Uterus (tissue), 2 donors: ENCODE data around the gene NOL4L.

ENCODE experiments used
- POLR2A ChIP-seq, 2 donors: fragments of 450-650 bp; IDR thresholded peaks; one replicate each; pipeline ENCODE4 v1.6.1; 2016; ENCODE audit warnings: antibody characterized with exemption in 2 of 2, mild to moderate bottlenecking in 1 of 2, moderate library complexity in 1 of 2
- TF ChIP-seq, protein P1 (sequence below), 4 experiments: fragments of 200-600 bp in 2 of 4; fragments of 450-650 bp in 2 of 4; sonication (generic) in 2 of 4; IDR thresholded peaks; one replicate each; pipeline ENCODE4 v1.5.1; 2016 to 2019; ENCODE audit warnings: antibody characterized with exemption in 4 of 4, mild to moderate bottlenecking in 2 of 4, moderate library complexity in 1 of 4

DNA sequence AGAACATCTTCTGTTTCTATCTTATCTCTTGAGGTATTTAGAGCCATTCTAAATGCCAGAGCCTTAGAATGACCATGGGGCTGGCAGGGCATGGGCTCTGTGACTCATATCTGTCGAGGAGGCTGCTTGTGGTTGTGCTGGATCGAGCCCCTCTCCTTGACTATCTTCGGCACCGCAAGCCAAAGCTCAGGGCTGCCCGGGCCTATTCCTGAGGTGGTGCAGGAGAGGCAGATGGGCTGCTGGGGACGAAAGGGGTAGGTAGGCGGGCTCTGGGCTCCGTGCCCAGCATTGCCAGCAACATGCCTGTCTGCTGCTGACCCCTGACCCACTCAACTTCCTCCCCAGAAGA lies 89.9 kb downstream of the NOL4L start:
- TF ChIP-seq POLR2A (IDR thresholded peaks at IDR 0.05) = no peak
- TF ChIP-seq, protein P1, sequence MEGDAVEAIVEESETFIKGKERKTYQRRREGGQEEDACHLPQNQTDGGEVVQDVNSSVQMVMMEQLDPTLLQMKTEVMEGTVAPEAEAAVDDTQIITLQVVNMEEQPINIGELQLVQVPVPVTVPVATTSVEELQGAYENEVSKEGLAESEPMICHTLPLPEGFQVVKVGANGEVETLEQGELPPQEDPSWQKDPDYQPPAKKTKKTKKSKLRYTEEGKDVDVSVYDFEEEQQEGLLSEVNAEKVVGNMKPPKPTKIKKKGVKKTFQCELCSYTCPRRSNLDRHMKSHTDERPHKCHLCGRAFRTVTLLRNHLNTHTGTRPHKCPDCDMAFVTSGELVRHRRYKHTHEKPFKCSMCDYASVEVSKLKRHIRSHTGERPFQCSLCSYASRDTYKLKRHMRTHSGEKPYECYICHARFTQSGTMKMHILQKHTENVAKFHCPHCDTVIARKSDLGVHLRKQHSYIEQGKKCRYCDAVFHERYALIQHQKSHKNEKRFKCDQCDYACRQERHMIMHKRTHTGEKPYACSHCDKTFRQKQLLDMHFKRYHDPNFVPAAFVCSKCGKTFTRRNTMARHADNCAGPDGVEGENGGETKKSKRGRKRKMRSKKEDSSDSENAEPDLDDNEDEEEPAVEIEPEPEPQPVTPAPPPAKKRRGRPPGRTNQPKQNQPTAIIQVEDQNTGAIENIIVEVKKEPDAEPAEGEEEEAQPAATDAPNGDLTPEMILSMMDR (IDR thresholded peaks at IDR 0.05) = no peak
